ENCODE results near the gene THAP7.

GRCh38 chr22:20974336-20974955 is 27.5 kb downstream of the THAP7 start:
- TF ChIP-seq, protein P1, sequence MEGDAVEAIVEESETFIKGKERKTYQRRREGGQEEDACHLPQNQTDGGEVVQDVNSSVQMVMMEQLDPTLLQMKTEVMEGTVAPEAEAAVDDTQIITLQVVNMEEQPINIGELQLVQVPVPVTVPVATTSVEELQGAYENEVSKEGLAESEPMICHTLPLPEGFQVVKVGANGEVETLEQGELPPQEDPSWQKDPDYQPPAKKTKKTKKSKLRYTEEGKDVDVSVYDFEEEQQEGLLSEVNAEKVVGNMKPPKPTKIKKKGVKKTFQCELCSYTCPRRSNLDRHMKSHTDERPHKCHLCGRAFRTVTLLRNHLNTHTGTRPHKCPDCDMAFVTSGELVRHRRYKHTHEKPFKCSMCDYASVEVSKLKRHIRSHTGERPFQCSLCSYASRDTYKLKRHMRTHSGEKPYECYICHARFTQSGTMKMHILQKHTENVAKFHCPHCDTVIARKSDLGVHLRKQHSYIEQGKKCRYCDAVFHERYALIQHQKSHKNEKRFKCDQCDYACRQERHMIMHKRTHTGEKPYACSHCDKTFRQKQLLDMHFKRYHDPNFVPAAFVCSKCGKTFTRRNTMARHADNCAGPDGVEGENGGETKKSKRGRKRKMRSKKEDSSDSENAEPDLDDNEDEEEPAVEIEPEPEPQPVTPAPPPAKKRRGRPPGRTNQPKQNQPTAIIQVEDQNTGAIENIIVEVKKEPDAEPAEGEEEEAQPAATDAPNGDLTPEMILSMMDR (IDR thresholded peaks at IDR 0.05), result no peak
- no peak for TF ChIP-seq EP300 (IDR thresholded peaks at IDR 0.05)

All from tibial nerve (tissue), 4 donors.